Rectal smooth muscle tissue (tissue), 1 donor: ENCODE data around the gene MEFV.
"Not testable (repeated sequence)": the region's sequence is repeated elsewhere in the genome, so short reads cannot be mapped to it uniquely, and the experiment has no call there.

ENCODE experiments used
- H3K27ac ChIP-seq: one replicate; pipeline ENCODE4 v1.7.0; 2013; ENCODE audit warnings: low read depth, low read length, inconsistent platforms
- H3K27me3 ChIP-seq: one replicate; pipeline ENCODE4 v1.7.0; 2013; ENCODE audit warnings: low read length; ENCODE audit not compliant: control insufficient read depth, insufficient read depth
- H3K36me3 ChIP-seq: one replicate; pipeline ENCODE4 v1.7.0; 2013; ENCODE audit warnings: low read length; ENCODE audit not compliant: control insufficient read depth, insufficient read depth
- H3K4me1 ChIP-seq: one replicate; pipeline ENCODE4 v1.7.0; 2013; ENCODE audit warnings: low read length; ENCODE audit not compliant: control insufficient read depth, insufficient read depth
- H3K4me3 ChIP-seq: one replicate; pipeline ENCODE4 v1.7.0; 2013; ENCODE audit warnings: low read length
- H3K9ac ChIP-seq: one replicate; pipeline ENCODE4 v1.7.0; 2013; ENCODE audit warnings: low read length

The MEFV gene

GRCh38 chr16:3282103-3282729, 25.8 kb upstream of the MEFV start:
- Histone ChIP-seq H3K9ac (peak overlapping the region; percentile 58), H3K36me3 (peaks cover 18% of the 10 kb centered on the region), H3K27ac (peak overlapping the region; percentile 99), H3K4me1 (peaks cover 11% of the 10 kb centered on the region), H3K4me3 (peak overlapping the region; percentile 75), H3K27me3 (no peaks in the 10 kb centered on the region)

GRCh38 chr16:3281222-3281820, 24.9 kb upstream of the MEFV start:
- no peak overlapping the region for H3K9ac ChIP-seq
- peaks cover 12% of the 10 kb centered on the region for H3K36me3 ChIP-seq
- H3K27ac ChIP-seq, result no peak overlapping the region
- H3K4me1 ChIP-seq, result peaks cover 11% of the 10 kb centered on the region
- no peaks in the 10 kb centered on the region for H3K27me3 ChIP-seq
- H3K4me3 ChIP-seq, result no peak overlapping the region

DNA sequence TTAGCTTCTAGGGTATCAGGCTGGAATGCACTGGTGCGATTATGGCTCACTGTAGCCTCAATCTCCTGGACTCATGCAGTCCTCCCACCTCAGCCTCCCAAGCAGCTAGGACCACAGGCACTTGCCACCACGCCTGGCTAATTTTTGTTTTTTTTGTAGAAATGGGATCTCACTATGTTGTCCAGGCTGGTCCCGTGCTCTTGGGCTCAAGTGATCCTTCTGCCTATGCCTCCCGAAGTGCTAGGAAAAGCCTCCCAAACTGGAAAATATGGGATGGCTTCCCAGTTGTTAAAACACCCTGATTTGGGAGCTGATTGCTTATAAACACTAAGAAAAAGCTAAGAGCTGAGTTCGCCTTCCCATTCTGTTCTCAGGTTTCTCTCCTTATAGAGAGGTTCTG, 20.2 kb upstream of the MEFV start:
- no peaks in the 10 kb centered on the region for H3K4me1 ChIP-seq
- no peak overlapping the region for H3K4me3 ChIP-seq
- H3K27me3 ChIP-seq, result no peaks in the 10 kb centered on the region
- H3K9ac ChIP-seq, result no peak overlapping the region
- no peaks in the 10 kb centered on the region for H3K36me3 ChIP-seq
- H3K27ac ChIP-seq, result no peak overlapping the region

DNA sequence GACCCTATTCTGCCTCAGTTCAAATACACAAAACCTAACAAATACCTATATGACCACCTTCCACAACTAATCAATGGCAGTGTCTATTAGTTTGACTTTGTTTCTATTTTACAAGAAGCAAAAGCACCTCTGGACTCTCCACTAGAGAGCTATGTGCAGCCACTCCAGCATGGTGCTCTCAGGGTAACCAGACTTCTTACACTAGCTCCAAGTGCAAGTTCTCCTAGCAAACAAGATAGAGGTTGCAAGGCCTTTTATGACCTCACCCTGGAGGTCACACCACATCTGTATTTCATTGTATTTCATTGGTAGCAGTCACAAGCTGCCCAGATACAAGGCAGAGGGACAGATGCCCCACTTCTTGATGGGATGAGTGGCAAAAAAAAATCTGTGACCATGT, 18.5 kb upstream of the MEFV start:
- Histone ChIP-seq H3K4me1 (no peaks in the 10 kb centered on the region), H3K36me3 (no peaks in the 10 kb centered on the region), H3K9ac (no peak overlapping the region), H3K4me3 (no peak overlapping the region), H3K27me3 (no peaks in the 10 kb centered on the region), H3K27ac (no peak overlapping the region)

DNA sequence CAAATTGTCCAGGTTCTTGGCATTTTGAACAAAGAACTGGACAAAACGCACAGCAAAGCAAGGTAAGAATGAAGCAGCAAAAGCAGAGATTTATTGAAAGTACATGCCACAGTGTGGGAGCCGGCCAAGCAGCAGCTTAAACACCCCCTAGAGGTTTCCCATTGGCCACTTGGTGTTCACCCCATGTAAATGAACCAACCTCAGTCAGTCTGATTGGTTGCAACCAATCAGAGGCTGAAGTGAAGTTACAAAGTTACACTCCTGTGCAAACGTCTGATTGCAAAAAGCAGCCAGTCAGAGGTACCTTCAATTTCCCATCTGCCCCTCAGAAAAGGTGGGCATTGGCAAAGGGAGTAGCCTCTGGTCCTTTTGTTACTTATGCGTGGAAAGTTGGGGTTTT, 18.1 kb upstream of the MEFV start:
- H3K36me3 ChIP-seq, result no peaks in the 10 kb centered on the region
- no peaks in the 10 kb centered on the region for H3K4me1 ChIP-seq
- no peak overlapping the region for H3K27ac ChIP-seq
- H3K27me3 ChIP-seq, result no peaks in the 10 kb centered on the region
- H3K4me3 ChIP-seq, result no peak overlapping the region
- no peak overlapping the region for H3K9ac ChIP-seq

GRCh38 chr16:3271281-3271680, 14.8 kb upstream of the MEFV start:
- not testable (repeated sequence) for H3K36me3 ChIP-seq, H3K4me1 ChIP-seq, H3K9ac ChIP-seq, H3K4me3 ChIP-seq, H3K27ac ChIP-seq, H3K27me3 ChIP-seq

DNA sequence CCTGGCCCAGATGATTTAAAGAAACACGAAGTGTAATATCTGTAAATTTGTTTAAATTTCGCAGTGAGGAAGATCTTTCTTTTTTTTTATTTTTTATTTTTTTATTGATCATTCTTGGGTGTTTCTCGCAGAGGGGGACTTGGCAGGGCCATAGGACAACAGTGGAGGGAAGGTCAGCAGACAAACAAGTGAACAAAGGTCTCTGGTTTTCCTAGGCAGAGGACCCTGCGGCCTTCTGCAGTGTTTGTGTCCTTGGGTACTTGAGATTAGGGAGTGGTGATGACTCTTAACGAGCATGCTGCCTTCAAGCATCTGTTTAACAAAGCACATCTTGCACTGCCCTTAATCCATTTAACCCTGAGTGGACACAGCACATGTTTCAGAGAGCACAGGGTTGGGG, 14.3 kb upstream of the MEFV start:
- not testable (repeated sequence) for H3K9ac ChIP-seq, H3K36me3 ChIP-seq, H3K4me1 ChIP-seq, H3K27ac ChIP-seq, H3K4me3 ChIP-seq, H3K27me3 ChIP-seq

- Histone ChIP-seq H3K27me3 (no peaks in the 10 kb centered on the region), H3K4me3 (no peak overlapping the region), H3K9ac (no peak overlapping the region), H3K36me3 (peaks cover 3% of the 10 kb centered on the region), H3K4me1 (peaks cover 3% of the 10 kb centered on the region), H3K27ac (no peak overlapping the region)
Observed at GRCh38 chr16:3268294-3268693, 11.9 kb upstream of the MEFV start.

DNA sequence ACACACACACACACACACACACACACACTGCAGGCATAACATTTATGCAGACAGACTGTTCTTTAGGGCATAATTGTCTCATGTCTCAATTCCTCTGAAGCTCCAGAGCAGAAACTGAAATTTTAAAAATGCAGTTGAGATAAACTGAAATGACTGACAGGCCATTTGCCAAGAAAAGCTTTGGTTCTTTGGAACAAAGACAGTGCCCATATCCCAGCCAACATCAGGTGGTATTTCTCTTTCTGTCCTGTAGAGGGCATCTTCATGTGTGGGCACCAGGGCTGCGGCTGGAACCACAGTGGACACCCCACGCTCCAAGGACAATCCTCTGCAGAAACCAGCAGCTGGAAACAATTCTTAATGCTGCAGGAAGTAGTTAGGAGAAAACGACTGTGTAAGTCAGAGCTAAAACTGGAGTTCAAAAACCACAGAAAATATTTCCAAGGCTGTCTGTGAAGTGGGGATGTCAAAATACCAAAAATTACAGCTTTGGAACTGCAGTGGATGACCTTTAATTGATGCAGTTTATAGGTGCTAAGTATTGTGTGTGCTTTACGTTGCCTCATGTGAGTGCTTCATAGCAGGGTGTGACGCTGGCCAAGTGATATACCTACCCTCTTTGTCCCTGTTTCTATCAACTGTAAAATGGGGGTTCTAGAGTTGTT, 10.6 kb upstream of the MEFV start:
- Histone ChIP-seq H3K9ac (no peak overlapping the region), H3K4me1 (peaks cover 3% of the 10 kb centered on the region), H3K36me3 (peaks cover 3% of the 10 kb centered on the region), H3K4me3 (no peak overlapping the region), H3K27ac (no peak overlapping the region), H3K27me3 (no peaks in the 10 kb centered on the region)

DNA sequence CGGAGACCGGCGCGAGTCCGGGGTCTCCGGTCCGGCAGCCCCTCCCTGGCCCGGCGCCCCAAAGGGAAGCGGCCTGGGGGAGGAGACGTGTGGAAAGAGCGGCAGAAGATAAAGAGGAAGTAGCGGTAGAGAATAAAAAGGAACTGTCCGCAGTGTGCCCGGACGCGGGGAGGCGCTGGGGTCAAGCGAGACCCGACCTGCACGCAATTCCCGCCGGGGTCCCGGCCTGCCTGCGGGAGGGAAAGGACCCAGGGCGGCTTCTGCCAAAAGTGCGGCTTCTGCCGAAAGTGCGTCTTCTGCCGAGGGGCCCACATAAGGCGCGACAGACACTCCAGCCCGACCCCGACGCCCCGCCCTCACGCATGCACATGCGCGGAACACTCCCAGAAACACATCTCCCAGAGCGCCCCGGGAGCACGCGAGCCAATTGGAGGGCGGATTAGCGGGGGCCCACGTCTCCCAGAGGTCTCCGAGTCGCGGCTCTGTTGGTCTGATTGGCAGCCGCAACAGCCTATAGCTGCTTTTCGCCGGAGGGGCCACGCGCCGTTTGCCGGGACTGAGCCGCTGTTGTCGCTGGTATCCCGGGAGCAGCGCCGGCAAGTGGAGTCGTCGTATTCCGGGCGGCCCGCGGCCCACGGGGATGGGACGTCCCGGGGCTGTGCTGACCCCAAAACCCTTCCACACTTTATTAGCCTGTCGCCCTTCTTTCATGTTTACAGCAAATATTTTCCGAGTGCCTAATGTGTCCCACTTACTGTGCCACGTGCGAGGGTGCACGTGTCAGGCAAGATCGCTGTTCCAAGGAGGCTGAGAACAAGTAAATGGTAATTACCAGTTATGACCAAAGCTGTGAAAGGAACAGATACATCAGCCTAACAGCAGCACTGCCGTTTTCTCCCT, 8.0 kb upstream of the MEFV start:
- no peaks in the 10 kb centered on the region for H3K27me3 ChIP-seq
- H3K27ac ChIP-seq, result peak overlapping the region; percentile 97
- peaks cover 3% of the 10 kb centered on the region for H3K36me3 ChIP-seq
- peaks cover 3% of the 10 kb centered on the region for H3K4me1 ChIP-seq
- H3K4me3 ChIP-seq, result peak overlapping the region; percentile 86
- H3K9ac ChIP-seq, result peak overlapping the region; percentile 85

- H3K27me3 ChIP-seq, result no peaks in the 10 kb centered on the region
- no peak overlapping the region for H3K9ac ChIP-seq
- no peak overlapping the region for H3K27ac ChIP-seq
- H3K4me1 ChIP-seq, result peaks cover 3% of the 10 kb centered on the region
- H3K36me3 ChIP-seq, result no peaks in the 10 kb centered on the region
- H3K4me3 ChIP-seq, result no peak overlapping the region
Observed at GRCh38 chr16:3262517-3262916, 6.1 kb upstream of the MEFV start.

- Histone ChIP-seq H3K9ac (no peak overlapping the region), H3K27me3 (no peaks in the 10 kb centered on the region), H3K36me3 (no peaks in the 10 kb centered on the region), H3K4me1 (peaks cover under 1% of the 10 kb centered on the region), H3K4me3 (no peak overlapping the region), H3K27ac (no peak overlapping the region)
Observed at GRCh38 chr16:3259836-3260235, 3.4 kb upstream of the MEFV start.
